T-helper 2 cell (primary cell): Measurements from ENCODE around the gene ZNF117.
"Not testable (repeated sequence)": the region's sequence is repeated elsewhere in the genome, so short reads cannot be mapped to it uniquely, and the experiment has no call there.

Source experiments
- DNase-seq, 5 experiments: peaks; one replicate each; pipeline versions ENCODE4 v3.0.0 to v3.0.0-alpha.2; 2012 to 2022
- total RNA-seq, 2 donors: gene quantifications; one replicate each; lab custom pipeline; 2026; lab: John Stamatoyannopoulos, UW

The ZNF117 gene
- 2.5 to 9.4 reads per million in 2 donors for total RNA-seq

DNA sequence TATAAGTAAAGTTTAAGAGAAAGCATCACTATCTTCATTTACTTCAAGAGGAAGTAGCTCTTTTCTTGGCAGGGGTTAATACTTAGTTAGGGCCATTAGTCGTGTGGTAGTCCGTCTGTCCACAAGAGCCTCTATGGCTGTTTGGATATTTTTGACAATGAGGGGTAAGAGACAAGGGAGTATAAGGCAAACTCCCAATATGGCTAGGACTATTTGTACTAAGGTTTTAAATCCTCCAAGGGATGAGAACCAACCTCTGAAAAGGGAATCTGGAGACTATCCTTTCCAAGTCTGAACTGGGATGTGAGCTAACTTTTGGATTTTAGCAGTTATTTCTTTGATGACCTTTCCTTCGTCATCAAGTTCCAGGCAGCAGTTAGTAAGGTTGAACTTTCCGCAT, at the start of gene ZNF117:
ZNF117 (minus strand) TSS at position 101 of the 400 bp plus-strand sequence.
- no peak for DNase-seq

DNA sequence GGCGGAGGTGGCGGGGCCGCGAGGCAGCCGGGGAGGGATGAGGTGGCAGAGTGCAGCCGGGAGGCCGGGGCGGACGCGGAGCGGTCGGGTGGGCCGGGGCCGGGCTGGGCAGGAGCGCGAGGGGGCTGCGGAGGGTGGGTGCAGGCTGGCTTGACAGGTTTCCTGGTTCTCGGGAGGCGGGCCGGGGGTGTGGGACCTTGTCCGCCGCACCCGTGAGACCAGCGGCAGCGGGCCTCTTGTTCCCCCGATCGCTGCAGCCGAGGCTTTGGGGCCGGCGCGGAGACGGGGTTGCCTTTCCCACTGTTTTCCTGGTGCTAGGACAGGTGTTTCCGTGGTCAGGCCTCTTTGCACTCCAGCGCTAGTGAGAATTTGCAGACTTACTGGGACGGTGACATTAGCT, 47.9 kb upstream of the ZNF117 start:
- DNase-seq: peak; percentile 3 to 23 (median 11)

GRCh38 chr7:65037740-65038688, 47.2 kb upstream of the ZNF117 start:
- DNase-seq: peak; percentile 88 to 96 (median 90)

- DNase-seq: not testable (repeated sequence)
Observed at GRCh38 chr7:65036526-65036925, 45.7 kb upstream of the ZNF117 start.

DNA sequence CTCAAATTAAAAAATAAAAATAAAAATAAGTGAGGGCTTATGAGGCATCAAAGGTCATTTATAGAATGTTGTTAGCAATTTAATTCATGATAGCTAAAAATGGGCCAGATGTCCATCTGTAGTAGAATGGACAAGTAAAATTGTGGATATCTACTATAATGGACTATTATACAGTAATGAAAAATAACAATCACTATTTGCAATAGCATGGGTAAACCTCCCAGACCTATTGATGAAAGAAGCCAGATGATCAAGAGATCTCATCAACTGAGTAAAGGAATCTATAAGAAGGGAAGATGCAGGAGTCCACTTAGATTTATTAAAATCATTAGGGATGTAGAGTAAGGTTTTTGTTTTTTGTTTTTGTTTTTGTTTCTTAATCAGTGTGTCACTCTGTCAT, 44.6 kb upstream of the ZNF117 start:
- DNase-seq: not testable (repeated sequence)

GRCh38 chr7:65034120-65034782, 43.4 kb upstream of the ZNF117 start:
- DNase-seq: not testable (repeated sequence)

DNA sequence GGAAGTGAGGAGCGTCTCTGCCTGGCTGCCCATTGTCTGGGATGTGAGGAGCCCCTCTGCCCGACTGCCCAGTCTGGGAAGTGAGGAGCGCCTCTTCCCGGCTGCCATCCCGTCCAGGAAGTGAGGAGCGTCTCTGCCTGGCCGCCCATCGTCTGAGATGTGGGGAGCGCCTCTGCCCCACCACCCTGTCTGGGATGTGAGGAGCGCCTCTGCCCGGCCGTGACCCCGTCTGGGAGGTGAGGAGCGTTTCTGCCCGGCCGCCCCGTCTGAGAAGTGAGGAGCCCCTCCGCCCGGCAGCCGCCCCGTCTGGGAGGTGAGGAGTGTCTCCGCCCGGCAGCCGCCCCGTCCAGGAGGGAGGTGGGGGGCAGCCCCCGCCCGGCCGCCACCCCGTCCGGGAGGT, 42.6 kb upstream of the ZNF117 start:
- DNase-seq: not testable (repeated sequence)

DNA sequence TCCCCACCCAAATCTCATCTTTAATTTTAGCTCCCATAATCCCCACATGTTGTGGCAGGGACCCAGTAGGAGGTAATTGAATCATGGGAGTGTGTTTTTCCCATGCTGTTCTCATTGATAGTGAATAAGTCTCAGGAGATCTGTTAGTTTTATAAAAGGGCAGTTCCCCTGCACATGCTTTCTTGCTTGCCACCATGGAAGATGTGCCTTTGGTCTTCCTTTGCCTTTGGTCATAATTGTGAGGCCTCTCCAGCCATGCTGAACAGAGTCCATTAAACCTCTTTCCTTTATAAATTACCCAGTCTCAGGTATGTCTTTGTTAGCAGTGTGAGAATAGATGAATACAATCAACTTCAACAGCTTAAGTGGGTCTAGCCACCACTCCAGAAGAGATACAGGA, 34.2 kb upstream of the ZNF117 start:
- not testable (repeated sequence) for DNase-seq

- not testable (repeated sequence) for DNase-seq
Observed at GRCh38 chr7:65020978-65021377, 30.1 kb upstream of the ZNF117 start.

DNA sequence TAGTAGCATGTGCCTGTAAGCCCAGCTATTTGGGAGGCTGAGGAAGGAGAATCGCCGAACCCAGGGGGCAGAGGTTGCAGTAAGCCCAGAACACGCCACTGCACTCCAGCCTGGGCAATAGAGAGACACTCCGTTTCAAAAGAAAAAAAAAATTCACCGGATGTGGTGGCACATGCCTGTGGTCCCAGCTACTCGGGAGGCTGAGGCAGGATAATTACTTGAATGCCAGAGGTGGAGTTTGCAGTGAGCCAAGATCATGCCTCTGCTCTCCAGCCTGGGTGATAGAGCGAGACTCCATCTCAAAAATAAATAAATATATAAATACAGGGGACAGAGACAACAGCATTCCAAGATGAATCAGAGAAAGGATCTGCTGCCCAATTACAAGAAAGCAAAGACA, 19.0 kb upstream of the ZNF117 start:
- DNase-seq: not testable (repeated sequence)

DNA sequence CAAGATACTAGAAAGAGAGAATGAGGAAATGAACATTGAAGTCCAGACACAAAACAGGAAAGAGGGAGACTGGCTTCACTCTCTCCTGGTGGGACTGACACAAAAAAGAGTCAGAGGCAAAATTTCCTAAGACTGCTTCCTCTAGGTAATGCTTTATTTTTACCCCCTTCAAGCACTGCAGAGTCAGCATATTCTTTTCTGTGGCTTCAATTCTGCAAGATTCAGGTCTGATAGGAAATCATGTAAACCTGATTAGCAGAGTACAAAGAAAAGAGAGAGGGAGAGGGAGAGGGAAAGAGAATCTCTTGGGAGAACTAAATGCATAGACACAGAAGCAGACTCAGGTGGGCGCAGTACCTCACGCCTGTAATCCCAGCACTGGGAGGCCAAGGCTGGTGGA, 18.6 kb upstream of the ZNF117 start:
- DNase-seq: not testable (repeated sequence)

GRCh38 chr7:65007036-65007435, 16.2 kb upstream of the ZNF117 start:
- peak in 2 of 5 experiments; percentile 11 to 35 for DNase-seq

GRCh38 chr7:65006094-65006992, 15.5 kb upstream of the ZNF117 start, which contains the start of gene ERV3-1:
ERV3-1 (minus strand) TSS chr7:65006687; CDS start chr7:64993026, 13,661 bp downstream.
- DNase-seq: peak; percentile 62 to 98 (median 87)

- DNase-seq: no peak
Observed at GRCh38 chr7:65004575-65004974, 13.7 kb upstream of the ZNF117 start.

DNA sequence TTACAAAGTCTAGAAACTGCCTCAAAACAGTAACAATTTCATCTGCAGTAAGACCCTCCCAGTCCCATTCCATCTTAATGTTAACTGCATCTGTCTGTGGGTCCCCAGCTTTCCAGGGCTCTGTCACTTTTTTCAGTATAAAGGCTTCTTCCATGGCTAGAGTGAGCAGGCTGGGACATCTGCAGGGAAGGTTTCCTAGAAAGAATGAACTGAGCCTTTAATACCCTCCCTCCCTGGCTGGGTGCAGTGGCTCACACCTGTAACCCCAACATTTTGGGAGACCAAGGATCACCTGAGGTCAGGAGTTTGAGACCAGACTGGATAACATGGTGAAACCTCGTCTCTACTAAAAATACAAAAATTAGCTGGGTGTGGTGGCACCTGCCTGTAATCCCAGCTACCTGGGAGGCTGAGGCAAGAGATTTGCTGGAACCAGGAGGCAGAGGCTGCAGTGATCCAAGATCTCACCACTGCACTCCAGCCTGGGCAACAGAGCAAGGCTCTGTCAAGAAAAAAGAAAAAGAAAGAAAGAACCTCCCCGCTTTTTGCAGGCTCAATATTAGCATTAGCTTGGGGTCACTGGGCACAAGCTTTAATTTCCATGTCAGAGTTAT, 12.2 kb upstream of the ZNF117 start:
- no peak for DNase-seq

- no peak for DNase-seq
Observed at GRCh38 chr7:65001291-65001814, 10.5 kb upstream of the ZNF117 start.

- DNase-seq: no peak
Observed at GRCh38 chr7:64999165-65000004, 8.5 kb upstream of the ZNF117 start.

DNA sequence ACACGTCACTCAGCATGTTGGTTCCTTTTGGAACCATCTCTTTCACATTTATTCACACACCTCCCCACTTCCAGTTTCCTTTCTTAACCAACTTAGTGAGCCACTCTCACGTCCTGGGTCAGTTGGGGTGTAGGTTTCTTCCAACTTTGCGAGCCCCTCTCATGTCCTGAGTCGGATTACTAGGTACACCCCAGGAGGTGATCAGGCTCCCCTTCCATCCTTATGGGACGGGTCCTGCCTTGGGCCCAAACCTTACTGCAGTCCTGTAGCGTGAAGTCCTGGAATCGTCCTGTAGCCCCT, 8.0 kb upstream of the ZNF117 start:
- DNase-seq: no peak

- no peak for DNase-seq
Observed at GRCh38 chr7:64997927-64998391, 7.1 kb upstream of the ZNF117 start.

DNA sequence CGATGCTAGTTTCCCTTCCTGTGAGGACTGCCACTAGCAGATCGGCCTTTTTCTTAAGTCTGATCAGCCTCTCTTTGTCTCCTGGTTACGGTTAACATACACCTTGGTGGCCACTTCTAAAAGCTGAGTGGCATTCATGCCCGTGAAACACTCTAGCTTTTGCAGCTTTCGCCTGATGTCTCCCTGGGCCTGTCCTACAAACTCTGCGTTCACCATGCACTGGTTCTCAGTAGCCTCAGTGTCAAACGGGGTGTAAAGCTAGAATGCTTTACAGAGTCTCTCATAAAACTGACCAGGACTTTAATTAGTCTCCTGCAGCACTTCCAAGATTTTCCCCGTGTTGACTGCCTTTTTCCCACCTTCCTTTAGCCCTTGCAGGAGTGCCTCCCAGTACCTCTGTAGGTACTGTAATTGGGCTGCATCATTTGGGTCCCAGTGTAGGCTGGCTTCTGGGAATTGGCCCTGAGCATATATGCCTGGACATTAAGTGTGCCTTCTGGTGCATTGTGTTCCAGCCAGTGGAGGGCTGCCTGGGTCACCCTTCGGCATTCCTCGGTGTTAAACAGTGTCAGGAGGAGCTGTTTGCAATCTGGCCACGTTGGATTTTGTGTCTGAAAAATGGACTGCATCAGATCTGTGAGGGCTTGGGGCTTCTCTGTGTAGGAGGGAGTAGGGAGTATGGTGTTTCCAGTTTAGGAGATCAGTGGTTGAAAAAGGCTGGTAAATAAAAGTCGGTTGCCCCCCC, 6.5 kb upstream of the ZNF117 start:
- DNase-seq: no peak
